Measurements from ENCODE around the gene USP16.

- TF ChIP-seq, protein P1, sequence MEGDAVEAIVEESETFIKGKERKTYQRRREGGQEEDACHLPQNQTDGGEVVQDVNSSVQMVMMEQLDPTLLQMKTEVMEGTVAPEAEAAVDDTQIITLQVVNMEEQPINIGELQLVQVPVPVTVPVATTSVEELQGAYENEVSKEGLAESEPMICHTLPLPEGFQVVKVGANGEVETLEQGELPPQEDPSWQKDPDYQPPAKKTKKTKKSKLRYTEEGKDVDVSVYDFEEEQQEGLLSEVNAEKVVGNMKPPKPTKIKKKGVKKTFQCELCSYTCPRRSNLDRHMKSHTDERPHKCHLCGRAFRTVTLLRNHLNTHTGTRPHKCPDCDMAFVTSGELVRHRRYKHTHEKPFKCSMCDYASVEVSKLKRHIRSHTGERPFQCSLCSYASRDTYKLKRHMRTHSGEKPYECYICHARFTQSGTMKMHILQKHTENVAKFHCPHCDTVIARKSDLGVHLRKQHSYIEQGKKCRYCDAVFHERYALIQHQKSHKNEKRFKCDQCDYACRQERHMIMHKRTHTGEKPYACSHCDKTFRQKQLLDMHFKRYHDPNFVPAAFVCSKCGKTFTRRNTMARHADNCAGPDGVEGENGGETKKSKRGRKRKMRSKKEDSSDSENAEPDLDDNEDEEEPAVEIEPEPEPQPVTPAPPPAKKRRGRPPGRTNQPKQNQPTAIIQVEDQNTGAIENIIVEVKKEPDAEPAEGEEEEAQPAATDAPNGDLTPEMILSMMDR (IDR thresholded peaks at IDR 0.05; ENCODE audit: low read depth, low read length) = no peak
- no peak for TF ChIP-seq POLR2A (IDR thresholded peaks at IDR 0.05; ENCODE audit: extremely low read depth, insufficient read length)
- TF ChIP-seq, protein P2, sequence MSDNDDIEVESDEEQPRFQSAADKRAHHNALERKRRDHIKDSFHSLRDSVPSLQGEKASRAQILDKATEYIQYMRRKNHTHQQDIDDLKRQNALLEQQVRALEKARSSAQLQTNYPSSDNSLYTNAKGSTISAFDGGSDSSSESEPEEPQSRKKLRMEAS (IDR thresholded peaks at IDR 0.05; ENCODE audit: low read depth, low read length) = no peak
Measured at GRCh38 chr21:29018540-29018939, 5.9 kb upstream of the USP16 start.
